Measurements from ENCODE around the gene KCTD13. TPM values are rescaled to one million over a fixed set of nuclear protein-coding genes. Genes with fewer than 3 reads are reported as not detected.
"Not testable (repeated sequence)": the region's sequence is repeated elsewhere in the genome, so short reads cannot be mapped to it uniquely, and the experiment has no call there.

KCTD13 gene
- total RNA-seq, 2 experiments from 2014 or later: 49.7 to 50.0 TPM

GRCh38 chr16:29899516-29900101, 26.4 kb downstream of the KCTD13 start, which contains the start of gene SEZ6L2:
TSS of gene SEZ6L2 (minus strand) at chr16:29899550. CDS start at chr16:29899019, 531 bp downstream.
- POLR2A ChIA-PET: interaction anchor here (1.0 to 3.4 kb wide), 4 partner anchors 9 to 74 kb away, joined by 3 to 17 read pairs (median 4); partner anchors contain the start of genes KCTD13, TAOK2 and TMEM219
- no peak within 1 kb of the TSS for H3K27ac Mint-ChIP-seq
- ATAC-seq (ENCODE audit: low read depth): no peak

GRCh38 chr16:29898804-29899515, 27.1 kb downstream of the KCTD13 start:
- Mint-ChIP-seq H3K27ac (no peak overlapping the region), H3K36me3 (no peaks in the 10 kb centered on the region), H3K27me3 (peaks cover 31% of the 10 kb centered on the region), H3K4me3 (no peak overlapping the region), H3K4me1 (peaks cover 11% of the 10 kb centered on the region), H3K9me3 (no peaks in the 10 kb centered on the region)
- POLR2A ChIA-PET: interaction anchor here (1.0 to 1.6 kb wide), 2 partner anchors 62 to 74 kb away, joined by 3 to 5 read pairs; partner anchors contain the start of genes TAOK2 and TMEM219
- no peak for ATAC-seq (ENCODE audit: low read depth)
- DNase-seq: no peak

More at GRCh38 chr16:29899516-29900101, 26.4 kb downstream of the KCTD13 start, which contains the start of gene SEZ6L2:
- no peak for DNase-seq
- Mint-ChIP-seq H3K4me3 (peak within 1 kb of the TSS; percentile 67), H3K4me1 (peaks cover 11% of the 10 kb centered on the region), H3K36me3 (no peaks in the 10 kb centered on the region), H3K9me3 (no peaks in the 10 kb centered on the region), H3K27me3 (peaks cover 31% of the 10 kb centered on the region)

- POLR2A ChIA-PET: no interaction called here
- ATAC-seq (ENCODE audit: low read depth) (no peak), DNase-seq (no peak)
- H3K4me3 Mint-ChIP-seq: no peak overlapping the region
- H3K4me1 Mint-ChIP-seq: peaks cover 7% of the 10 kb centered on the region
- no peaks in the 10 kb centered on the region for H3K9me3 Mint-ChIP-seq
- no peaks in the 10 kb centered on the region for H3K36me3 Mint-ChIP-seq
- H3K27me3 Mint-ChIP-seq: peaks cover 31% of the 10 kb centered on the region
- H3K27ac Mint-ChIP-seq: no peak overlapping the region
These were observed 27.8 kb downstream of the KCTD13 start for GRCh38 chr16:29898135-29898803.

- H3K27ac Mint-ChIP-seq: no peak overlapping the region
- no peaks in the 10 kb centered on the region for H3K36me3 Mint-ChIP-seq
- H3K4me1 Mint-ChIP-seq: peaks cover 7% of the 10 kb centered on the region
- H3K4me3 Mint-ChIP-seq: no peak overlapping the region
- DNase-seq: no peak
- H3K9me3 Mint-ChIP-seq: no peaks in the 10 kb centered on the region
- POLR2A ChIA-PET: no interaction called here
- H3K27me3 Mint-ChIP-seq: peaks cover 31% of the 10 kb centered on the region
- no peak for ATAC-seq (ENCODE audit: low read depth)
These were observed 28.7 kb downstream of the KCTD13 start for GRCh38 chr16:29897333-29897732.

- Mint-ChIP-seq H3K4me1 (peaks cover 7% of the 10 kb centered on the region), H3K27ac (no peak overlapping the region), H3K9me3 (no peaks in the 10 kb centered on the region), H3K4me3 (no peak overlapping the region), H3K27me3 (peaks cover 31% of the 10 kb centered on the region), H3K36me3 (no peaks in the 10 kb centered on the region)
- POLR2A ChIA-PET: no interaction called here
- DNase-seq (no peak), ATAC-seq (ENCODE audit: low read depth) (no peak)
These were observed 29.2 kb downstream of the KCTD13 start for GRCh38 chr16:29896841-29897240.

GRCh38 chr16:29894352-29894751, 31.7 kb downstream of the KCTD13 start:
- H3K36me3 Mint-ChIP-seq: no peaks in the 10 kb centered on the region
- no peaks in the 10 kb centered on the region for H3K9me3 Mint-ChIP-seq
- peaks cover 3% of the 10 kb centered on the region for H3K4me1 Mint-ChIP-seq
- POLR2A ChIA-PET: no interaction called here
- no peak overlapping the region for H3K27ac Mint-ChIP-seq
- no peak overlapping the region for H3K4me3 Mint-ChIP-seq
- no peak for ATAC-seq (ENCODE audit: low read depth)
- peaks cover 24% of the 10 kb centered on the region for H3K27me3 Mint-ChIP-seq
- no peak for DNase-seq

- peaks cover 1% of the 10 kb centered on the region for H3K4me1 Mint-ChIP-seq
- H3K36me3 Mint-ChIP-seq: no peaks in the 10 kb centered on the region
- H3K27me3 Mint-ChIP-seq: peaks cover 18% of the 10 kb centered on the region
- ATAC-seq (ENCODE audit: low read depth): no peak
- no peak overlapping the region for H3K27ac Mint-ChIP-seq
- no peak for DNase-seq
- H3K9me3 Mint-ChIP-seq: no peaks in the 10 kb centered on the region
- POLR2A ChIA-PET: interaction anchor here (0.6 kb wide), 1 partner anchor 31 kb away, joined by 3 read pairs; no protein-coding TSS in a partner anchor
- no peak overlapping the region for H3K4me3 Mint-ChIP-seq
These were observed 32.5 kb downstream of the KCTD13 start for GRCh38 chr16:29893553-29893952.

GRCh38 chr16:29892458-29892813, 33.6 kb downstream of the KCTD13 start:
- POLR2A ChIA-PET: no interaction called here
- no peaks in the 10 kb centered on the region for H3K4me1 Mint-ChIP-seq
- H3K27me3 Mint-ChIP-seq: peaks cover 7% of the 10 kb centered on the region
- no peaks in the 10 kb centered on the region for H3K9me3 Mint-ChIP-seq
- H3K4me3 Mint-ChIP-seq: no peak overlapping the region
- no peak for DNase-seq
- H3K27ac Mint-ChIP-seq: no peak overlapping the region
- no peaks in the 10 kb centered on the region for H3K36me3 Mint-ChIP-seq
- no peak for ATAC-seq (ENCODE audit: low read depth)

- POLR2A ChIA-PET: no interaction called here
- DNase-seq: no peak
These were observed 34.2 kb downstream of the KCTD13 start for GRCh38 chr16:29891525-29892457.

GRCh38 chr16:29889372-29889771, 36.7 kb downstream of the KCTD13 start:
- ATAC-seq (ENCODE audit: low read depth); H3K27me3 Mint-ChIP-seq; POLR2A ChIA-PET; H3K4me3 Mint-ChIP-seq; H3K4me1 Mint-ChIP-seq; H3K36me3 Mint-ChIP-seq; H3K9me3 Mint-ChIP-seq; DNase-seq; H3K27ac Mint-ChIP-seq: not testable (repeated sequence)

More at GRCh38 chr16:29891525-29892457, 34.2 kb downstream of the KCTD13 start:
- Mint-ChIP-seq H3K36me3 (no peaks in the 10 kb centered on the region), H3K4me1 (no peaks in the 10 kb centered on the region), H3K27ac (no peak overlapping the region), H3K4me3 (no peak overlapping the region), H3K27me3 (peaks cover 4% of the 10 kb centered on the region), H3K9me3 (no peaks in the 10 kb centered on the region)
- ATAC-seq (ENCODE audit: low read depth): no peak

GRCh38 chr16:29883987-29884386, 42.0 kb downstream of the KCTD13 start:
- DNase-seq (no peak), ATAC-seq (ENCODE audit: low read depth) (no peak)
- no peak overlapping the region for H3K4me3 Mint-ChIP-seq
- H3K27ac Mint-ChIP-seq: no peak overlapping the region
- POLR2A ChIA-PET: no interaction called here
- H3K9me3 Mint-ChIP-seq: no peaks in the 10 kb centered on the region
- no peaks in the 10 kb centered on the region for H3K36me3 Mint-ChIP-seq
- no peaks in the 10 kb centered on the region for H3K4me1 Mint-ChIP-seq
- H3K27me3 Mint-ChIP-seq: peaks cover 9% of the 10 kb centered on the region

GRCh38 chr16:29881050-29881449, 45.0 kb downstream of the KCTD13 start:
- ATAC-seq (ENCODE audit: low read depth) (no peak), DNase-seq (no peak)
- H3K36me3 Mint-ChIP-seq: no peaks in the 10 kb centered on the region
- no peaks in the 10 kb centered on the region for H3K9me3 Mint-ChIP-seq
- H3K27me3 Mint-ChIP-seq: peaks cover 22% of the 10 kb centered on the region
- H3K4me3 Mint-ChIP-seq: no peak overlapping the region
- H3K27ac Mint-ChIP-seq: no peak overlapping the region
- peaks cover 8% of the 10 kb centered on the region for H3K4me1 Mint-ChIP-seq
- POLR2A ChIA-PET: no interaction called here

GRCh38 chr16:29878172-29878571, 47.9 kb downstream of the KCTD13 start:
- H3K27me3 Mint-ChIP-seq: peaks cover 28% of the 10 kb centered on the region
- H3K36me3 Mint-ChIP-seq: no peaks in the 10 kb centered on the region
- DNase-seq (no peak), ATAC-seq (ENCODE audit: low read depth) (no peak)
- H3K27ac Mint-ChIP-seq: no peak overlapping the region
- H3K4me3 Mint-ChIP-seq: no peak overlapping the region
- POLR2A ChIA-PET: interaction anchor here (0.6 to 1.0 kb wide), 2 partner anchors 48 to 201 kb away, joined by 3 to 4 read pairs; partner anchors contain the start of gene KCTD13
- H3K4me1 Mint-ChIP-seq: peaks cover 11% of the 10 kb centered on the region
- H3K9me3 Mint-ChIP-seq: no peaks in the 10 kb centered on the region
